HCT116 (cell line): ENCODE measurements around the gene USF2. TPM values are rescaled to one million over a fixed set of nuclear protein-coding genes. Genes with fewer than 3 reads are reported as not detected.

Experiments used
- ATAC-seq: fragments of 200-7000 bp; cut with Tn5 transposase; 2 replicates; pipeline ENCODE4 v1.9.1; 2020; ENCODE audit warnings: mild to moderate bottlenecking, moderate library complexity
- BruUV-seq: library from RNA; stranded (reverse); fragments of 400-500 nt; replicated peaks from 2 replicates; lab custom pipeline; 2021; lab: Mats Ljungman, UMichigan
- CTCF ChIA-PET: fragments of 300-600 bp; sonication (Branson Sonifier 250); formaldehyde crosslinking; loops from one replicate; lab custom pipeline; 2021; ENCODE audit warnings: antibody characterized with exemption; lab: Charles Lee
- POLR2A ChIA-PET: fragments of 300-600, 350-600 bp; sonication (Branson Sonifier 250); formaldehyde crosslinking; loops from one replicate; lab custom pipeline; 2021; ENCODE audit warnings: antibody characterized with exemption; lab: Charles Lee
- RAD21 ChIA-PET, 2 experiments: fragments of 300-600 bp; sonication (Branson Sonifier 250); formaldehyde crosslinking; loops; one replicate each; lab custom pipeline; 2023; ENCODE audit warnings: low total read pairs in 2 of 2; ENCODE audit not compliant: uncharacterized antibody in 2 of 2, unreplicated experiment in 2 of 2, low non-redundant PET in 1 of 2; lab: Charles Lee
- DNase-seq: peaks from one replicate; pipeline ENCODE4 v3.0.0-alpha.2; 2010; ENCODE audit warnings: low read depth, low spot score
- H2AFZ ChIP-seq: fragments of 200-600 bp; shearing (Covaris generic), sonication (generic); 2 replicates; pipeline ENCODE4 v1.6.1; 2017; ENCODE audit warnings: low read depth, mixed run types, mixed read lengths, antibody characterized with exemption, low read length; ENCODE audit not compliant: poor library complexity, severe bottlenecking
- H3K27ac ChIP-seq: 2 replicates; pipeline ENCODE4 v1.5.1; 2012; ENCODE audit warnings: low read depth, low read length
- H3K27me3 ChIP-seq: fragments of 200-600 bp; sonication (generic); 2 replicates; pipeline ENCODE4 v1.6.1; 2016; ENCODE audit warnings: mixed run types, low read length, mixed read lengths; ENCODE audit not compliant: insufficient read depth
- H3K36me3 ChIP-seq, 2 experiments: fragments of 200-500 bp in 1 of 2; fragments of 200-600 bp in 1 of 2; sonication (Bioruptor generic) in 1 of 2; sonication (generic) in 1 of 2; 2 replicates each; pipeline versions ENCODE4 v1.5.1 to v1.6.1; 2014 to 2016; ENCODE audit warnings: low read length in 2 of 2, inconsistent platforms in 1 of 2, mixed read lengths in 1 of 2, mixed run types in 1 of 2; ENCODE audit not compliant: insufficient read depth in 2 of 2, control insufficient read depth in 1 of 2
- H3K4me1 ChIP-seq, 2 experiments: fragments of 200-600 bp in 1 of 2; sonication (generic) in 1 of 2; 2 replicates each; pipeline versions ENCODE4 v1.5.1 to v1.6.1; 2012 to 2017; ENCODE audit warnings: low read length in 2 of 2, inconsistent platforms in 1 of 2, mild to moderate bottlenecking in 1 of 2, mixed read lengths in 1 of 2, mixed run types in 1 of 2, moderate library complexity in 1 of 2; ENCODE audit not compliant: insufficient read depth in 2 of 2, control insufficient read depth in 1 of 2
- H3K4me2 ChIP-seq: fragments of 200-600 bp; sonication (generic); 2 replicates; pipeline ENCODE4 v1.6.1; 2017; ENCODE audit warnings: mixed run types, low read length, mixed read lengths
- H3K4me3 ChIP-seq, 2 experiments: fragments of 200-600 bp in 1 of 2; sonication (generic) in 1 of 2; replicated peaks in 1 of 2; 2 replicates each; pipeline ENCODE4 v1.5.1; 2011 to 2016; ENCODE audit warnings: low read length in 2 of 2, control low read depth in 1 of 2, low read depth in 1 of 2, mild to moderate bottlenecking in 1 of 2, mixed read lengths in 1 of 2, mixed run types in 1 of 2
- H3K79me2 ChIP-seq: fragments of 200-600 bp; sonication (generic); 2 replicates; pipeline ENCODE4 v1.6.1; 2017; ENCODE audit warnings: mild to moderate bottlenecking, mixed run types, low read length, moderate library complexity, mixed read lengths; ENCODE audit not compliant: insufficient read depth
- H3K9ac ChIP-seq: fragments of 200-600 bp; sonication (generic); 2 replicates; pipeline ENCODE4 v1.6.1; 2016; ENCODE audit warnings: low read length, mixed read lengths
- H3K9me2 ChIP-seq: fragments of 200-600 bp; sonication (generic), shearing (Covaris generic); 2 replicates; pipeline ENCODE4 v1.6.1; 2017; ENCODE audit warnings: mixed run types, mild to moderate bottlenecking, moderate library complexity; ENCODE audit not compliant: insufficient read depth
- H3K9me3 ChIP-seq, 2 experiments: fragments of 200-500 bp in 1 of 2; fragments of 200-600 bp in 1 of 2; sonication (Bioruptor generic) in 1 of 2; sonication (generic) in 1 of 2; 2 replicates each; pipeline ENCODE4 v1.6.1; 2014 to 2017; ENCODE audit warnings: low read length in 2 of 2, mixed read lengths in 2 of 2, inconsistent platforms in 1 of 2, low read depth in 1 of 2, mild to moderate bottlenecking in 1 of 2, mixed run types in 1 of 2, moderate library complexity in 1 of 2; ENCODE audit not compliant: control insufficient read depth in 1 of 2, insufficient read depth in 1 of 2
- H4K20me1 ChIP-seq: fragments of 200-600 bp; sonication (generic), shearing (Covaris generic); 2 replicates; pipeline ENCODE4 v1.6.1; 2017; ENCODE audit warnings: mixed run types, mild to moderate bottlenecking, moderate library complexity; ENCODE audit not compliant: insufficient read depth
- CEBPB ChIP-seq: IDR thresholded peaks from 2 replicates; pipeline ENCODE4 v1.6.1; 2012; ENCODE audit warnings: low read depth
- CTCF ChIP-seq, 3 experiments: fragments of 200-600 bp in 1 of 3; sonication (generic) in 1 of 3; IDR thresholded peaks in 2 of 3; conservative IDR thresholded peaks in 1 of 3; 2 replicates each; pipeline ENCODE4 v1.5.1; 2012 to 2017; ENCODE audit warnings: low read depth in 2 of 3, low read length in 2 of 3, antibody characterized with exemption in 1 of 3, borderline replicate concordance in 1 of 3, control low read depth in 1 of 3, mild to moderate bottlenecking in 1 of 3, mixed read lengths in 1 of 3, mixed run types in 1 of 3, moderate library complexity in 1 of 3; ENCODE audit not compliant: insufficient read depth in 1 of 3
- ELF1 ChIP-seq: IDR thresholded peaks from 2 replicates; pipeline ENCODE4 v1.6.1; 2012; ENCODE audit warnings: low read depth, borderline replicate concordance
- EZH2phosphoT487 ChIP-seq: fragments of 200-600 bp; IDR thresholded peaks from 2 replicates; pipeline ENCODE4 v1.6.1; 2018; ENCODE audit warnings: antibody characterized with exemption, borderline replicate concordance
- FOSL1 ChIP-seq: IDR thresholded peaks from 2 replicates; pipeline ENCODE4 v1.6.1; 2012; ENCODE audit warnings: low read depth
- MAX ChIP-seq: IDR thresholded peaks from 2 replicates; pipeline ENCODE4 v1.6.1; 2012
- RAD21 ChIP-seq: IDR thresholded peaks from 2 replicates; pipeline ENCODE4 v1.6.1; 2012; ENCODE audit warnings: low read depth, mild to moderate bottlenecking
- SP1 ChIP-seq: IDR thresholded peaks from 2 replicates; pipeline ENCODE4 v1.6.1; 2012; ENCODE audit warnings: low read depth
- SRF ChIP-seq: IDR thresholded peaks from 2 replicates; pipeline ENCODE4 v1.6.1; 2012; ENCODE audit warnings: low read depth
- YY1 ChIP-seq: IDR thresholded peaks from 2 replicates; pipeline ENCODE4 v1.6.1; 2011; ENCODE audit warnings: low read length, low read depth, moderate library complexity, mild to moderate bottlenecking; ENCODE audit not compliant: insufficient replicate concordance; ENCODE audit errors: extremely low read depth
- ZBTB33 ChIP-seq: IDR thresholded peaks from 2 replicates; pipeline ENCODE4 v1.6.1; 2011; ENCODE audit warnings: mild to moderate bottlenecking, low read length, moderate library complexity; ENCODE audit not compliant: insufficient replicate concordance; ENCODE audit errors: extremely low read depth
- ZFX ChIP-seq: fragments of 450-650 bp; IDR thresholded peaks from 2 replicates; pipeline ENCODE4 v1.6.1; 2017
- ZNF274 ChIP-seq: fragments of 200-500 bp; sonication (Bioruptor generic); IDR thresholded peaks from 2 replicates; pipeline ENCODE4 v1.6.1; 2014; ENCODE audit warnings: mild to moderate bottlenecking, low read depth, low read length, inconsistent platforms
- intact Hi-C: fragments of 100-400 bp; cut with micrococcal nuclease; formaldehyde crosslinking; loops from 2 replicates; pipeline ENCODE4 v1.10.0; 2022
- total RNA-seq: library from RNA; stranded (reverse); gene quantifications from one replicate; pipeline ENCODE4 v1.2.1, GENCODE V29; 2021; ENCODE audit not compliant: unreplicated experiment
- TF ChIP-seq, protein P1 (sequence below): IDR thresholded peaks from 2 replicates; pipeline ENCODE4 v1.6.1; 2012; ENCODE audit warnings: low read depth

Gene USF2
- total RNA-seq, 1 experiment from 2014 or later: 98.4 TPM

- TF ChIP-seq CTCF (IDR thresholded peaks at IDR 0.05 in 2 of 3, conservative IDR thresholded peaks at IDR 0.05 in 1 of 3; ENCODE audit: borderline replicate concordance in 1 of 3, insufficient read depth in 1 of 3, low read depth in 2 of 3, low read length in 2 of 3) (no peak), RAD21 (no peak), MAX (no peak), EZH2phosphoT487 (no peak), YY1 (no peak), CEBPB (no peak), ZFX (no peak)
Observed at GRCh38 chr19:35226748-35227147, 42.0 kb upstream of the USF2 start (continued).

- no TSS peak for BruUV-seq
- H3K4me2 ChIP-seq: no peak within 1 kb of the TSS
- RAD21 ChIA-PET: interaction anchor here in 1 of 2 experiments (0.7 kb wide), 1 partner anchor 87 kb away, joined by 5 read pairs; no protein-coding TSS in a partner anchor
- no peak within 1 kb of the TSS for H3K4me3 ChIP-seq
- H3K9me3 ChIP-seq: no peaks in the 10 kb centered on the region
- H3K27ac ChIP-seq: no peak within 1 kb of the TSS
- no peaks in the 10 kb centered on the region for H3K9me2 ChIP-seq
- no peak within 1 kb of the TSS for H3K9ac ChIP-seq
- H3K36me3 ChIP-seq: no peaks in the 10 kb centered on the region
- intact Hi-C loops: no loop called here
- H4K20me1 ChIP-seq: no peaks in the 10 kb centered on the region
- no peaks in the 10 kb centered on the region for H3K27me3 ChIP-seq
- CTCF ChIA-PET: no interaction called here
- POLR2A ChIA-PET: no interaction called here
- ATAC-seq (no peak), DNase-seq (no peak)
- no peaks in the 10 kb centered on the region for H3K79me2 ChIP-seq
- no peak within 1 kb of the TSS for H2AFZ ChIP-seq
- peaks cover 6 to 10% of the 10 kb centered on the region in 2 experiments; a peak in 3 of 4 replicates for H3K4me1 ChIP-seq
- TF ChIP-seq CEBPB (no peak), SP1 (no peak), MAX (no peak), SRF (no peak), EZH2phosphoT487 (no peak), FOSL1 (no peak), ZBTB33 (no peak), ELF1 (no peak), ZNF274 (no peak), RAD21 (no peak)
- TF ChIP-seq, protein P1, sequence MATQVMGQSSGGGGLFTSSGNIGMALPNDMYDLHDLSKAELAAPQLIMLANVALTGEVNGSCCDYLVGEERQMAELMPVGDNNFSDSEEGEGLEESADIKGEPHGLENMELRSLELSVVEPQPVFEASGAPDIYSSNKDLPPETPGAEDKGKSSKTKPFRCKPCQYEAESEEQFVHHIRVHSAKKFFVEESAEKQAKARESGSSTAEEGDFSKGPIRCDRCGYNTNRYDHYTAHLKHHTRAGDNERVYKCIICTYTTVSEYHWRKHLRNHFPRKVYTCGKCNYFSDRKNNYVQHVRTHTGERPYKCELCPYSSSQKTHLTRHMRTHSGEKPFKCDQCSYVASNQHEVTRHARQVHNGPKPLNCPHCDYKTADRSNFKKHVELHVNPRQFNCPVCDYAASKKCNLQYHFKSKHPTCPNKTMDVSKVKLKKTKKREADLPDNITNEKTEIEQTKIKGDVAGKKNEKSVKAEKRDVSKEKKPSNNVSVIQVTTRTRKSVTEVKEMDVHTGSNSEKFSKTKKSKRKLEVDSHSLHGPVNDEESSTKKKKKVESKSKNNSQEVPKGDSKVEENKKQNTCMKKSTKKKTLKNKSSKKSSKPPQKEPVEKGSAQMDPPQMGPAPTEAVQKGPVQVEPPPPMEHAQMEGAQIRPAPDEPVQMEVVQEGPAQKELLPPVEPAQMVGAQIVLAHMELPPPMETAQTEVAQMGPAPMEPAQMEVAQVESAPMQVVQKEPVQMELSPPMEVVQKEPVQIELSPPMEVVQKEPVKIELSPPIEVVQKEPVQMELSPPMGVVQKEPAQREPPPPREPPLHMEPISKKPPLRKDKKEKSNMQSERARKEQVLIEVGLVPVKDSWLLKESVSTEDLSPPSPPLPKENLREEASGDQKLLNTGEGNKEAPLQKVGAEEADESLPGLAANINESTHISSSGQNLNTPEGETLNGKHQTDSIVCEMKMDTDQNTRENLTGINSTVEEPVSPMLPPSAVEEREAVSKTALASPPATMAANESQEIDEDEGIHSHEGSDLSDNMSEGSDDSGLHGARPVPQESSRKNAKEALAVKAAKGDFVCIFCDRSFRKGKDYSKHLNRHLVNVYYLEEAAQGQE: no peak
Observed at GRCh38 chr19:35228177-35228930, 40.4 kb upstream of the USF2 start, which contains the start of gene FAM187B. Gene FAM187B, minus strand, starts transcription at chr19:35228739. Its CDS starts 59 bp downstream, at chr19:35228680.
